DOHH2 (cell line): ENCODE data around the gene CRACR2A.

Experiments used
- H3F3A ChIP-seq: fragments of 200-600 bp; sonication (generic), shearing (Covaris generic); 2 replicates; pipeline ENCODE4 v1.6.0; 2016; ENCODE audit warnings: antibody characterized with exemption, mild to moderate bottlenecking; ENCODE audit not compliant: control insufficient read depth, insufficient read depth
- H3K27ac ChIP-seq: fragments of 200-600 bp; sonication (generic); 2 replicates; pipeline ENCODE4 v1.5.1; 2014; ENCODE audit warnings: low read depth, mild to moderate bottlenecking, low read length, moderate library complexity
- H3K27me3 ChIP-seq: fragments of 200-600 bp; sonication (generic); 2 replicates; pipeline ENCODE4 v1.6.1; 2014; ENCODE audit warnings: mild to moderate bottlenecking, low read length, mixed read lengths; ENCODE audit not compliant: control insufficient read depth
- H3K36me3 ChIP-seq: fragments of 200-600 bp; sonication (generic); 2 replicates; pipeline ENCODE4 v1.6.1; 2014; ENCODE audit warnings: mild to moderate bottlenecking, low read length, moderate library complexity, mixed read lengths; ENCODE audit not compliant: control insufficient read depth
- H3K4me1 ChIP-seq: fragments of 200-600 bp; sonication (generic); 2 replicates; pipeline ENCODE4 v1.6.1; 2014; ENCODE audit warnings: mild to moderate bottlenecking, low read length, mixed read lengths; ENCODE audit not compliant: control insufficient read depth
- H3K4me2 ChIP-seq: fragments of 200-600 bp; sonication (generic); 2 replicates; pipeline ENCODE4 v1.6.0; 2014; ENCODE audit warnings: mild to moderate bottlenecking, low read length, moderate library complexity
- H3K4me3 ChIP-seq: fragments of 200-600 bp; sonication (generic); 2 replicates; pipeline ENCODE4 v1.5.1; 2014; ENCODE audit warnings: mild to moderate bottlenecking, low read length, mixed read lengths
- H3K79me2 ChIP-seq: fragments of 200-600 bp; sonication (generic); 2 replicates; pipeline ENCODE4 v1.6.1; 2014; ENCODE audit warnings: mild to moderate bottlenecking, low read length, mixed read lengths; ENCODE audit not compliant: control insufficient read depth
- H3K9me2 ChIP-seq: fragments of 200-600 bp; sonication (generic); replicated peaks from 2 replicates; pipeline ENCODE4 v1.6.1; 2014; ENCODE audit warnings: mild to moderate bottlenecking, low read length, mixed read lengths; ENCODE audit not compliant: control insufficient read depth
- H3K9me3 ChIP-seq: fragments of 200-600 bp; sonication (generic); 2 replicates; pipeline ENCODE4 v1.6.1; 2014; ENCODE audit warnings: antibody characterized with exemption, low read length, mixed read lengths; ENCODE audit not compliant: control insufficient read depth, insufficient read depth
- H4K20me1 ChIP-seq: fragments of 200-600 bp; sonication (generic); 2 replicates; pipeline ENCODE4 v1.6.0; 2014; ENCODE audit warnings: low read depth, mild to moderate bottlenecking, antibody characterized with exemption, low read length, moderate library complexity; ENCODE audit not compliant: control insufficient read depth, insufficient read depth
- EZH2phosphoT487 ChIP-seq: fragments of 200-600 bp; sonication (generic); IDR thresholded peaks from 2 replicates; pipeline ENCODE4 v1.6.1; 2017; ENCODE audit warnings: borderline replicate concordance, mild to moderate bottlenecking, antibody characterized with exemption, low read length, moderate library complexity, mixed read lengths
- TF ChIP-seq, protein P1 (sequence below): fragments of 200-600 bp; sonication (generic); IDR thresholded peaks from one replicate; pipeline ENCODE4 v1.5.1; 2014; ENCODE audit warnings: antibody characterized with exemption, mild to moderate bottlenecking, low read depth, low read length; ENCODE audit not compliant: poor library complexity, severe bottlenecking

Gene CRACR2A

GRCh38 chr12:3613641-3614395 lies 139.1 kb downstream of the CRACR2A start:
- Histone ChIP-seq H3K79me2 (no peaks in the 10 kb centered on the region), H3F3A (no peaks in the 10 kb centered on the region), H3K27ac (no peak overlapping the region), H3K36me3 (no peaks in the 10 kb centered on the region), H3K4me2 (no peak overlapping the region), H3K4me3 (no peak overlapping the region), H4K20me1 (no peaks in the 10 kb centered on the region), H3K4me1 (peaks cover 2% of the 10 kb centered on the region), H3K9me3 (no peaks in the 10 kb centered on the region), H3K9me2 (no peaks in the 10 kb centered on the region), H3K27me3 (no peaks in the 10 kb centered on the region)
- TF ChIP-seq EZH2phosphoT487 = no peak
- TF ChIP-seq, protein P1, sequence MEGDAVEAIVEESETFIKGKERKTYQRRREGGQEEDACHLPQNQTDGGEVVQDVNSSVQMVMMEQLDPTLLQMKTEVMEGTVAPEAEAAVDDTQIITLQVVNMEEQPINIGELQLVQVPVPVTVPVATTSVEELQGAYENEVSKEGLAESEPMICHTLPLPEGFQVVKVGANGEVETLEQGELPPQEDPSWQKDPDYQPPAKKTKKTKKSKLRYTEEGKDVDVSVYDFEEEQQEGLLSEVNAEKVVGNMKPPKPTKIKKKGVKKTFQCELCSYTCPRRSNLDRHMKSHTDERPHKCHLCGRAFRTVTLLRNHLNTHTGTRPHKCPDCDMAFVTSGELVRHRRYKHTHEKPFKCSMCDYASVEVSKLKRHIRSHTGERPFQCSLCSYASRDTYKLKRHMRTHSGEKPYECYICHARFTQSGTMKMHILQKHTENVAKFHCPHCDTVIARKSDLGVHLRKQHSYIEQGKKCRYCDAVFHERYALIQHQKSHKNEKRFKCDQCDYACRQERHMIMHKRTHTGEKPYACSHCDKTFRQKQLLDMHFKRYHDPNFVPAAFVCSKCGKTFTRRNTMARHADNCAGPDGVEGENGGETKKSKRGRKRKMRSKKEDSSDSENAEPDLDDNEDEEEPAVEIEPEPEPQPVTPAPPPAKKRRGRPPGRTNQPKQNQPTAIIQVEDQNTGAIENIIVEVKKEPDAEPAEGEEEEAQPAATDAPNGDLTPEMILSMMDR = no peak

DNA sequence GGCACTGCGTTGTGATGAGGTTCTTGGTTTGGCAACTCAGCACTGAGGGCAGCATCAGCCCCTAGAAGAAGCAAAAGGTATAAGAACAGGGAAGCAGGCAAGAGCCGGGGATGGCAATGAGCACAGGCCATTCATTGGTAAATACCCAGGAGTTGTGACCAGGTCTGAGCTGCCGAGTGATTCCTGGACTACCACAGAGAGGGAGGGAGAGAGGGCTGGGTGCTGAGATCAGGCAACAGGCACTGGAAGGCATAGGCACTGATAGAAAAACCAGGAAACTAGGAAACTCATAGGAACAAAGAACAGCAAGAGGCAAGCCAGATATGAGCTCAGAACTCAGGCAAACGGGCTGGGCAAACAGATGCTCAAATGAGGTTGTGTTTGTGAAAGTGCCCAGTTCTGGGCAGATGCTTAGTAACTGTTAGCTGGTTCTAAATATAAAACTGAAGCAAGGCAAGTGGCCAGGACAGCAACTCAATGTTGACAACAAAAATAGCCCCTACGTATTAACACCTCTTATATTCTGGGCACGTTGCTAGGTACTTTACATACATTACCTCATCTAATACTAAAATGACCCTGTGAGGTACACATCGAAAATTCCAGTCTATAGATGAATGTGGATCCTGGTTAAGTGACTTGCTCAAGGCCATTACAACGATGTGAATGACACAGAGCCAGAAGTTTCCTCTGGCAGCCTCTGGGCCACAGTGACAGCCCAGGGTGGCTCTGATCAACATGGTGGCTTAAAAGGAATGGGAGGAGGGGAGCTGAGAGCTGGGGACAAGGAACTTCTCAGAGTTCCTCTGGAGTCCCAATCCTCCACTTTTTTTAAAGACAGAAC lies 140.8 kb downstream of the CRACR2A start:
- no peaks in the 10 kb centered on the region for H3F3A ChIP-seq
- H3K9me3 ChIP-seq = no peaks in the 10 kb centered on the region
- H3K4me2 ChIP-seq = no peak overlapping the region
- H3K27me3 ChIP-seq = no peaks in the 10 kb centered on the region
- TF ChIP-seq EZH2phosphoT487 = no peak
- TF ChIP-seq, protein P1 = no peak
- no peaks in the 10 kb centered on the region for H3K79me2 ChIP-seq
- H3K9me2 ChIP-seq = no peaks in the 10 kb centered on the region
- H4K20me1 ChIP-seq = no peaks in the 10 kb centered on the region
- H3K36me3 ChIP-seq = no peaks in the 10 kb centered on the region
- no peak overlapping the region for H3K4me3 ChIP-seq
- H3K4me1 ChIP-seq = peaks cover 11% of the 10 kb centered on the region
- no peak overlapping the region for H3K27ac ChIP-seq

GRCh38 chr12:3607821-3608220 lies 145.1 kb downstream of the CRACR2A start:
- no peaks in the 10 kb centered on the region for H3K36me3 ChIP-seq

More at GRCh38 chr12:3607821-3608220, 145.1 kb downstream of the CRACR2A start:
- Histone ChIP-seq H3K4me1 (peaks cover 11% of the 10 kb centered on the region), H3K9me3 (no peaks in the 10 kb centered on the region), H3K4me3 (no peak overlapping the region), H3K27ac (no peak overlapping the region), H3K79me2 (no peaks in the 10 kb centered on the region), H4K20me1 (no peaks in the 10 kb centered on the region), H3F3A (no peaks in the 10 kb centered on the region), H3K9me2 (no peaks in the 10 kb centered on the region), H3K4me2 (no peak overlapping the region), H3K27me3 (peaks cover 12% of the 10 kb centered on the region)
- TF ChIP-seq, protein P1 = no peak
- TF ChIP-seq EZH2phosphoT487 = no peak
